GM13977 (cell line): ENCODE measurements around the gene ABCC1.

ENCODE experiments used
- DNase-seq: peaks from one replicate; pipeline ENCODE4 v3.0.0; 2012; ENCODE audit warnings: low spot score
- CTCF ChIP-seq: IDR thresholded peaks from 2 replicates; pipeline ENCODE4 v1.5.1; 2012; ENCODE audit warnings: mild to moderate bottlenecking, control low read depth; ENCODE audit not compliant: insufficient read depth; ENCODE audit errors: extremely low read depth, missing control alignments
- in situ Hi-C: fragments of 300-500 bp; cut with MboI; formaldehyde crosslinking; loops from one replicate; pipeline ENCODE4 v1.12.0; 2022; ENCODE audit warnings: low sequenced_read_pairs, low pct_unique_long_range_greater_than_20kb, mixed read lengths, inconsistent platforms; ENCODE audit not compliant: unreplicated experiment

The ABCC1 gene

GRCh38 chr16:16037521-16037920 lies 88.1 kb downstream of the ABCC1 start:
- in situ Hi-C loops: no loop called here
- no peak for TF ChIP-seq CTCF
- no peak for DNase-seq

- in situ Hi-C loops: no loop called here
- no peak for DNase-seq
- no peak for TF ChIP-seq CTCF
Measured at GRCh38 chr16:16037970-16038369, 88.6 kb downstream of the ABCC1 start.

GRCh38 chr16:16038950-16039349 lies 89.5 kb downstream of the ABCC1 start:
- DNase-seq: no peak
- in situ Hi-C loops: no loop called here
- no peak for TF ChIP-seq CTCF

- no peak for TF ChIP-seq CTCF
- in situ Hi-C loops: no loop called here
- no peak for DNase-seq
Measured at GRCh38 chr16:16041196-16041892, 91.9 kb downstream of the ABCC1 start.

GRCh38 chr16:16042076-16042475 lies 92.7 kb downstream of the ABCC1 start:
- TF ChIP-seq CTCF: no peak
- in situ Hi-C loops: no loop called here

GRCh38 chr16:16045296-16045695 lies 95.9 kb downstream of the ABCC1 start:
- in situ Hi-C loops: no loop called here

More at GRCh38 chr16:16042076-16042475, 92.7 kb downstream of the ABCC1 start:
- DNase-seq: no peak

More at GRCh38 chr16:16045296-16045695, 95.9 kb downstream of the ABCC1 start:
- DNase-seq: no peak
- no peak for TF ChIP-seq CTCF
